Sigmoid colon (tissue), 7 donors: ENCODE measurements around the gene OGN. TPM values are rescaled to one million over a fixed set of nuclear protein-coding genes. Genes with fewer than 3 reads are reported as not detected.
A peak's percentile ranks its signal among the peaks of the same experiment; 100 is the strongest.

Experiments
- DNase-seq: peaks from one replicate; pipeline ENCODE4 v3.0.0-alpha.2; 2019
- H3K27ac ChIP-seq, 4 donors: fragments of 200-600 bp; sonication (generic); one replicate each; pipeline ENCODE4 v1.5.1; 2016 to 2019; ENCODE audit warnings: mild to moderate bottlenecking in 1 of 4
- H3K27me3 ChIP-seq, 3 donors: fragments of 200-600 bp; sonication (generic); one replicate each; pipeline ENCODE4 v1.5.1; 2019; ENCODE audit warnings: mild to moderate bottlenecking in 1 of 3
- H3K36me3 ChIP-seq, 4 donors: fragments of 200-600 bp; sonication (generic); one replicate each; pipeline ENCODE4 v1.5.1; 2016 to 2019
- H3K4me1 ChIP-seq, 4 donors: fragments of 200-600 bp; sonication (generic); one replicate each; pipeline ENCODE4 v1.5.1; 2017 to 2019
- H3K4me3 ChIP-seq, 4 donors: fragments of 200-600 bp; sonication (generic); one replicate each; pipeline ENCODE4 v1.5.1; 2017 to 2019; ENCODE audit warnings: mild to moderate bottlenecking in 2 of 4, moderate library complexity in 1 of 4
- H3K9me3 ChIP-seq, 4 donors: fragments of 200-600 bp in 3 of 4; sonication (generic) in 3 of 4; one replicate each; pipeline versions ENCODE4 v1.5.1 to v1.6.1; 2013 to 2019
- CTCF ChIP-seq, 4 experiments: fragments of 450-650 bp in 3 of 4; fragments of 200-600 bp in 1 of 4; IDR thresholded peaks; one replicate each; pipeline ENCODE4 v1.5.1; 2016 to 2019; ENCODE audit warnings: antibody characterized with exemption in 4 of 4, mild to moderate bottlenecking in 3 of 4, moderate library complexity in 2 of 4
- EP300 ChIP-seq, 4 donors: sonication (generic); formaldehyde crosslinking; IDR thresholded peaks; one replicate each; pipeline ENCODE4 v1.6.1; 2017; ENCODE audit warnings: antibody characterized with exemption in 4 of 4
- POLR2A ChIP-seq, 2 donors: fragments of 450-650 bp; IDR thresholded peaks; one replicate each; pipeline ENCODE4 v1.6.1; 2016; ENCODE audit warnings: antibody characterized with exemption in 2 of 2, mild to moderate bottlenecking in 2 of 2, moderate library complexity in 2 of 2
- POLR2AphosphoS5 ChIP-seq, 4 donors: sonication (generic); formaldehyde crosslinking; IDR thresholded peaks; one replicate each; pipeline ENCODE4 v1.6.1; 2017; ENCODE audit warnings: antibody characterized with exemption in 4 of 4
- WGBS, 2 donors: extraction: QIAGEN DNeasy Blood & Tissue Kit; methylation state at CpG; one replicate each; pipeline ENCODE4 v1.1.7; 2013; 5-methylcytosine and 5-hydroxymethylcytosine counted together
- intact Hi-C: fragments of 100-400 bp; cut with DNase I; formaldehyde crosslinking; loops from one replicate; pipeline ENCODE4 v1.15.1; 2023
- polyA plus RNA-seq, 3 donors: library from polyadenylated mRNA; stranded (reverse); fragments of 200-250 nt; gene quantifications; one replicate each; pipeline ENCODE4 v1.2.3, GENCODE V29; 2013
- total RNA-seq, 4 donors: library from RNA; depleted of rRNA; stranded (reverse); fragments of >200 nt; gene quantifications; one replicate each; pipeline ENCODE4 v1.1.0, GENCODE V29; 2016
- donor health status: healthy with polysubstance abuse.
- donor health status: Bipolar disorder and iron deficiency.
- donor health status: healthy.

The OGN gene
- total and polyA plus RNA-seq, 7 donors = 1.6 to 93.3 (median 41.8) TPM

GRCh38 chr9:92342825-92343488, 61.4 kb downstream of the OGN start:
- DNase-seq = no peak
- no peak overlapping the region for H3K4me3 ChIP-seq
- H3K27ac ChIP-seq = peak overlapping the region in 2 of 4 donors; percentile 17 to 57
- peaks cover 0 to 16% (median 2%) of the 10 kb centered on the region in 4 donors for H3K4me1 ChIP-seq
- no peaks in the 10 kb centered on the region for H3K27me3 ChIP-seq
- peaks cover 0 to 8% (median 0%) of the 10 kb centered on the region in 4 donors for H3K36me3 ChIP-seq
- intact Hi-C loops = loop anchor here (1.0 kb wide), 2 partner anchors 96 to 291 kb away; no protein-coding TSS in a partner anchor
- no peak for TF ChIP-seq EP300 (IDR thresholded peaks at IDR 0.05)
- TF ChIP-seq CTCF (IDR thresholded peaks at IDR 0.05) = peak in 3 of 4 experiments; percentile 25 to 46 (median 39)
- H3K9me3 ChIP-seq = peaks cover 0 to 3% (median 0%) of the 10 kb centered on the region in 4 donors
- WGBS, 2 donors = 82 to 83% methylated on average over 1 of the region's 1 CpG

- Histone ChIP-seq H3K4me3 (no peak overlapping the region), H3K27ac (no peak overlapping the region), H3K9me3 (peaks cover 0 to 3% (median 0%) of the 10 kb centered on the region in 4 donors), H3K4me1 (peaks cover 0 to 16% (median 2%) of the 10 kb centered on the region in 4 donors), H3K27me3 (no peaks in the 10 kb centered on the region), H3K36me3 (peaks cover 0 to 15% (median 0%) of the 10 kb centered on the region in 4 donors)
- WGBS, 2 donors = 96 to 100% methylated on average over 1 of the region's 1 CpG
- intact Hi-C loops = no loop called here
- no peak for DNase-seq
- TF ChIP-seq POLR2AphosphoS5 (IDR thresholded peaks at IDR 0.05) = no peak
- TF ChIP-seq POLR2A (IDR thresholded peaks at IDR 0.05) = no peak
- no peak for TF ChIP-seq CTCF (IDR thresholded peaks at IDR 0.05)
- no peak for TF ChIP-seq EP300 (IDR thresholded peaks at IDR 0.05)
Observed at GRCh38 chr9:92341578-92341977, 62.8 kb downstream of the OGN start.

- DNase-seq = no peak
- H3K27ac ChIP-seq = no peak overlapping the region
- intact Hi-C loops = no loop called here
- no peaks in the 10 kb centered on the region for H3K9me3 ChIP-seq
- no peaks in the 10 kb centered on the region for H3K27me3 ChIP-seq
- H3K4me1 ChIP-seq = no peaks in the 10 kb centered on the region
- H3K4me3 ChIP-seq = no peak overlapping the region
- H3K36me3 ChIP-seq = peaks cover 0 to 11% (median 0%) of the 10 kb centered on the region in 4 donors
- TF ChIP-seq EP300 (IDR thresholded peaks at IDR 0.05) = no peak
- no peak for TF ChIP-seq POLR2AphosphoS5 (IDR thresholded peaks at IDR 0.05)
- no peak for TF ChIP-seq CTCF (IDR thresholded peaks at IDR 0.05)
- TF ChIP-seq POLR2A (IDR thresholded peaks at IDR 0.05) = no peak
- 94 to 99% methylated on average over 2 of the region's 2 CpGs for WGBS, 2 donors
Observed at GRCh38 chr9:92333282-92333634, 71.1 kb downstream of the OGN start.

Other genes starting within 250 kb of the OGN start
- gene IARS1, start 110.9 kb downstream of the OGN start, total RNA-seq = 10 to 100 TPM; 61.4 to 62.4 (median 62.2) TPM
- 10 to 100 TPM in 2 of 3 donors, 1 to 10 TPM in 1; 9.0 to 45.2 (median 13.6) TPM for gene IARS1, start 110.9 kb downstream of the OGN start, polyA plus RNA-seq
- gene NOL8, start 79.2 kb downstream of the OGN start, total RNA-seq = 10 to 100 TPM; 23.9 to 32.1 (median 28.2) TPM
- 10 to 100 TPM in 2 of 3 donors, 1 to 10 TPM in 1; 7.9 to 20.4 (median 13.2) TPM for gene NOL8, start 79.2 kb downstream of the OGN start, polyA plus RNA-seq
- gene CENPP, start 78.6 kb downstream of the OGN start, total RNA-seq = 10 to 100 TPM in 1 of 4 donors, 1 to 10 TPM in 3; 1.8 to 11.9 (median 5.2) TPM
- gene CENPP, start 78.6 kb downstream of the OGN start, polyA plus RNA-seq = 1 to 10 TPM in 1 of 3 donors, under 1 TPM in 2; 0.60 to 2.4 (median 0.69) TPM
- 10 to 100 TPM in 3 of 4 donors, 1 to 10 TPM in 1; 6.5 to 23.9 (median 16.7) TPM for gene OMD, start 19.9 kb upstream of the OGN start, total RNA-seq
- 1 to 10 TPM in 2 of 3 donors, not detected in 1; 1.0 to 3.0 TPM for gene OMD, start 19.9 kb upstream of the OGN start, polyA plus RNA-seq
- 10 to 100 TPM in 3 of 4 donors, 1 to 10 TPM in 1; 9.4 to 96.9 (median 20.2) TPM for gene ASPN, start 77.9 kb upstream of the OGN start, total RNA-seq
- gene ASPN, start 77.9 kb upstream of the OGN start, polyA plus RNA-seq = 1 to 10 TPM; 1.5 to 2.5 (median 1.8) TPM
- gene ECM2, start 131.4 kb upstream of the OGN start, total RNA-seq = 10 to 100 TPM in 1 of 4 donors, 1 to 10 TPM in 3; 3.3 to 19.7 (median 7.8) TPM
- 1 to 10 TPM in 2 of 3 donors, not detected in 1; 1.2 to 1.7 TPM for gene ECM2, start 131.4 kb upstream of the OGN start, polyA plus RNA-seq